HEK293T (cell line): ENCODE data around the gene SUCLG2.

Source experiments
- CTCF ChIA-PET: fragments of 350-600 bp; formaldehyde crosslinking; extraction: SDS; loops from one replicate; lab custom pipeline; 2021; ENCODE audit warnings: antibody characterized with exemption, inconsistent platforms; lab: Yijun Ruan, JAX
- POLR2A ChIA-PET: fragments of 350-600 bp; formaldehyde crosslinking; extraction: SDS; loops from one replicate; lab custom pipeline; 2020; ENCODE audit warnings: antibody characterized with exemption, inconsistent platforms; lab: Yijun Ruan, JAX
- DNase-seq: peaks from one replicate; pipeline ENCODE4 v3.0.0; 2012; ENCODE audit warnings: mixed read lengths; ENCODE audit errors: extremely low spot score
- ARNT ChIP-seq: fragments of 450-650 bp; IDR thresholded peaks from 2 replicates; pipeline ENCODE4 v1.6.1; 2017; ENCODE audit warnings: mild to moderate bottlenecking
- BHLHE40 ChIP-seq: fragments of 450-650 bp; IDR thresholded peaks from 2 replicates; pipeline ENCODE4 v1.6.1; 2016; ENCODE audit warnings: mild to moderate bottlenecking, moderate library complexity, borderline replicate concordance
- CTBP1 ChIP-seq: fragments of 450-650 bp; IDR thresholded peaks from 2 replicates; pipeline ENCODE4 v1.6.1; 2016; ENCODE audit warnings: borderline replicate concordance
- ELF4 ChIP-seq: fragments of 450-650 bp; IDR thresholded peaks from 2 replicates; pipeline ENCODE4 v1.6.1; 2017; ENCODE audit warnings: antibody characterized with exemption
- FOXA1 ChIP-seq: fragments of 450-650 bp; IDR thresholded peaks from 2 replicates; pipeline ENCODE4 v1.6.1; 2016; ENCODE audit warnings: mild to moderate bottlenecking
- FOXK2 ChIP-seq: fragments of 450-650 bp; IDR thresholded peaks from 2 replicates; pipeline ENCODE4 v1.6.1; 2016; ENCODE audit warnings: mild to moderate bottlenecking
- FOXM1 ChIP-seq: fragments of 450-650 bp; IDR thresholded peaks from 2 replicates; pipeline ENCODE4 v1.6.1; 2017; ENCODE audit warnings: mild to moderate bottlenecking, borderline replicate concordance
- HDGF ChIP-seq: fragments of 450-650 bp; IDR thresholded peaks from 2 replicates; pipeline ENCODE4 v1.6.1; 2017; ENCODE audit warnings: antibody characterized with exemption, borderline replicate concordance
- L3MBTL2 ChIP-seq: fragments of 450-650 bp; conservative IDR thresholded peaks from 2 replicates; pipeline ENCODE4 v1.6.1; 2016; ENCODE audit warnings: mild to moderate bottlenecking
- LEF1 ChIP-seq: fragments of 450-650 bp; IDR thresholded peaks from 2 replicates; pipeline ENCODE4 v1.6.1; 2017; ENCODE audit warnings: mild to moderate bottlenecking, borderline replicate concordance
- NFRKB ChIP-seq: fragments of 450-650 bp; IDR thresholded peaks from 2 replicates; pipeline ENCODE4 v1.6.1; 2016; ENCODE audit warnings: mild to moderate bottlenecking, moderate library complexity
- PKNOX1 ChIP-seq: fragments of 450-650 bp; IDR thresholded peaks from 2 replicates; pipeline ENCODE4 v1.6.1; 2016
- SP1 ChIP-seq: fragments of 450-650 bp; IDR thresholded peaks from 2 replicates; pipeline ENCODE4 v1.6.1; 2017
- SUZ12 ChIP-seq: fragments of 450-650 bp; IDR thresholded peaks from 2 replicates; pipeline ENCODE4 v1.6.1; 2016; ENCODE audit warnings: mild to moderate bottlenecking
- TARDBP ChIP-seq: fragments of 450-650 bp; IDR thresholded peaks from 2 replicates; pipeline ENCODE4 v1.6.1; 2016
- ZNF384 ChIP-seq: fragments of 450-650 bp; IDR thresholded peaks from 2 replicates; pipeline ENCODE4 v1.6.1; 2016

The SUCLG2 gene

GRCh38 chr3:67433109-67433508 is 221.3 kb downstream of the SUCLG2 start:
- no peak for DNase-seq
- CTCF ChIA-PET: no interaction called here
- POLR2A ChIA-PET: no interaction called here
- TF ChIP-seq HDGF (no peak), CTBP1 (no peak), SP1 (no peak), PKNOX1 (no peak), L3MBTL2 (no peak), FOXK2 (no peak), LEF1 (no peak), ELF4 (no peak), NFRKB (no peak), ARNT (no peak), FOXM1 (no peak), SUZ12 (no peak), TARDBP (no peak), ZNF384 (no peak), BHLHE40 (no peak), FOXA1 (no peak)

GRCh38 chr3:67431887-67432286 is 222.5 kb downstream of the SUCLG2 start:
- no peak for DNase-seq
- CTCF ChIA-PET: no interaction called here
- no peak for TF ChIP-seq TARDBP
- TF ChIP-seq SUZ12: no peak
- no peak for TF ChIP-seq ARNT
- TF ChIP-seq LEF1: no peak
- no peak for TF ChIP-seq CTBP1
- no peak for TF ChIP-seq L3MBTL2
- no peak for TF ChIP-seq FOXM1
- POLR2A ChIA-PET: no interaction called here

DNA sequence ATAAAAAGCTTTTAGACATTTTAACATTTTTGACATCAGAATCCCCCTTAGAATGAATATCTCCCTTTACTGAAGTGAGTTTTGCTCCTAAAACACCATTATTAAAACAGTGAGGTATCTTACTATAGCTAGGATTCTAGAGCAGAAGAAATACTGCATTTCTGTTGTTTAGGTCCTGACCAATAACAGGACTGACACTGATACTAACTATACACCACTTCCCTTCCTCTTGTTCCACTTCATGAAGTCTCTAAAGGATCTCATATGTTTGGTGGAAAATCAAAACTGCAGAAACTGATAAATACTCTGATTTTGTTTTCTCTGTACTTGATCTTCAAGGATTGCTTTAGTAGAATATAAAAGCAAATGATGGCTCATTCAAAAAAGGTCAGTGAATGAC is 230.7 kb downstream of the SUCLG2 start:
- no peak for DNase-seq
- no peak for TF ChIP-seq ZNF384
- ChIA-PET CTCF (no interaction called here), POLR2A (no interaction called here)

DNA sequence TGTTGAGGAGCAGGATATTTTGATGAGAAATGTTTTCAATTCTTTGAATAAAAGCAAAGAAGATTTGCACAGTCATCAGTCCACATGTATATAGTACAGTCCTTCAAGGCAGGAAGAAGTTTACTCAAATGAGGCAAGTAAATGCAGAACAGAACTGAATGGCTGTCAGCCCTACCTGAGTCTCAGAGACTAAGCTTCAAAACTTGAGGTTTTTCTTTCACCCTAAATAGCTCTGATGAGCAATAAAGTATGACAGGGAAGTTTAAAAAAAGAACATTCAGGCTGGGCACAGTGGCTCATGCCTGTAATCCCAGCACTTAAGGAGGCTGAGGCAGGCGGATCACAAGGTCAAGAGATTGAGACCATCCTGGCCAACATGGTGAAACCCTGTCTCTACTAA is 232.5 kb downstream of the SUCLG2 start:
- ChIA-PET CTCF (no interaction called here), POLR2A (no interaction called here)
- DNase-seq: no peak
- TF ChIP-seq NFRKB: no peak
- TF ChIP-seq PKNOX1: no peak
- TF ChIP-seq SP1: no peak
- TF ChIP-seq BHLHE40: no peak
- TF ChIP-seq LEF1: no peak
- no peak for TF ChIP-seq CTBP1
- no peak for TF ChIP-seq FOXA1
- no peak for TF ChIP-seq SUZ12
- no peak for TF ChIP-seq FOXM1
- no peak for TF ChIP-seq L3MBTL2
- no peak for TF ChIP-seq TARDBP
- TF ChIP-seq HDGF: no peak
- TF ChIP-seq ELF4: no peak
- TF ChIP-seq FOXK2: no peak
- no peak for TF ChIP-seq ARNT
- TF ChIP-seq ZNF384: no peak

DNA sequence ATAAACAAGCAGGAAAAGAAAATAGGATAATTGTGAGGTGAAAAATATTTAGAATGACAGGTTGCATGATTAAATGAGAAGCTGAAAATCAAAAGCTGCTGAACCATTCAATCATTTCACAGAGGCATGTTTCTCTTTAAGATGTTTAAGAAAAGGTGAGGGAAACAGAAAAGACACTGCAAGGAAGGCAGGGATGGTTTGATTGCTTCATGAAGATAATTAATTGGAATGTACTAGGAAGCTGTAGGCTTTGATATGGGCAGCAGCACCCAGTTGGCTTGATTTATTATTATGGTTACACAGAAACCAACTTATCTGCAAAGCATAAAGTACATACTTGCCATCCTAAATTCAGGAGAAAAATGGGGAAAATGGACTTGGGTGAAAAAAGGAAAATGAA is 234.6 kb downstream of the SUCLG2 start:
- CTCF ChIA-PET: no interaction called here
- POLR2A ChIA-PET: no interaction called here
- DNase-seq: no peak
- TF ChIP-seq FOXK2: no peak
- no peak for TF ChIP-seq NFRKB
- no peak for TF ChIP-seq LEF1
- no peak for TF ChIP-seq SUZ12
- TF ChIP-seq ARNT: no peak
- TF ChIP-seq ZNF384: no peak
- no peak for TF ChIP-seq PKNOX1
- TF ChIP-seq L3MBTL2: no peak
- TF ChIP-seq ELF4: no peak
- TF ChIP-seq TARDBP: no peak
- TF ChIP-seq BHLHE40: no peak
- no peak for TF ChIP-seq CTBP1
- no peak for TF ChIP-seq FOXM1
- TF ChIP-seq FOXA1: no peak
- TF ChIP-seq HDGF: no peak
- no peak for TF ChIP-seq SP1

DNA sequence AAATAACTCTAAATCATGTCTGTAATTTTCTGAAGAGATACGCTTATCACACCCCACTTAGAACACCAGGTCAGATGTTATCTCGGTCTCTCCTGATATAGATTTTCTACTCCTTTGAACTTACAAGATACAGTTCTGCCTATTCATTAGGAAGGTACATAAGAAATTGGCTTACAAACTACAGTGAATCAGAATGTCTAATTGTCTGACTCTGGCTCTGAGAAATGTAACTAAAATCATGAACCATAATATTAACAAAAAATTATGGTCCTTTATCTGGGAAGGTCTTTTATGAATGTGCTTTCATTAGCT is 235.2 kb downstream of the SUCLG2 start:
- TF ChIP-seq CTBP1 (no peak), FOXK2 (no peak), L3MBTL2 (no peak), ZNF384 (no peak), HDGF (no peak), ARNT (no peak), LEF1 (no peak), SP1 (no peak), FOXM1 (no peak), SUZ12 (no peak), NFRKB (no peak), TARDBP (no peak)
- ChIA-PET CTCF (no interaction called here), POLR2A (no interaction called here)
- no peak for DNase-seq
